Activated CD4-positive, alpha-beta T cell treated with anti-CD3 and anti-CD28 coated beads for 48 hours (primary cell): ENCODE data around the gene PDE1C.

Experiments used
- DNase-seq: peaks from one replicate; pipeline ENCODE4 v3.0.0-alpha.2; 2020

PDE1C gene

GRCh38 chr7:31986878-31987518, 83.2 kb downstream of the PDE1C start:
- DNase-seq: no peak

DNA sequence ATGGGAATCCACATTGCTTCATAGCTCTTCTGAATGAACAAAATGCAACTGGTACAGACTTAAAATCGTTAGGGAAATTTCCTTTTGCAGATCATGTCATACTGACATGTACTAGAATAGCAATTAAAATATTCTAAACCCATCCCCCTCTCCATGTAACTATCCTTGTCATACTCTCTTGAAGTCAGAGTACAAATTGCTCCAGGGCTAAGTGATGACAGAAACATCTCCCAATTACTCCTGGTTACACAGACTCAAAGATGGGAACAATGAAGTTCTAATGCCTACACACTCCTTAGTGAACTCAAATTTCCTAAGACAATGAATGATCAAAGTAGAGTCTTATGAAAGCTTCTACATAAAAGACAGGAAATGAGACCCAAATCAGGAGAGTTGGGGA, 87.2 kb downstream of the PDE1C start:
- DNase-seq: no peak

- DNase-seq: no peak
Measured at GRCh38 chr7:31981874-31982390, 88.3 kb downstream of the PDE1C start.

- DNase-seq: no peak
Measured at GRCh38 chr7:31979690-31980330, 90.4 kb downstream of the PDE1C start.

DNA sequence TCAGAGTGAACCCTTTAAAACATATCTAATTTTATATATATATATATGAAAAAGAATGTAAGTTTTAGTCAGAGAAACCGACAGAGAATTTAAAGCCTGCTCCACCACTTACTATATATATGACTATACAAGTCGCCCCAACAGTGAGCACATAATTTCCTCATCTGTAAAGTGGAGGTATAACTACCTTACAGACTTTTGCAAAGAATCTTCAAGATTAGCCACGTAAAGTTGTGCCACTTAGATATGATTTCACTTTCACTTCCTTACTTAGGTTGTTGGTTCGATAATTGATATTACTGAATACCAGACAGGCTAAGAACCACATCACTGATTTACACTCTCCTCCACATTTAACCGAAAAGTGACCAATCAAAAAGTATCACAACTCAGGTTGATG, 94.7 kb downstream of the PDE1C start:
- no peak for DNase-seq

- DNase-seq: no peak
Measured at GRCh38 chr7:31974351-31974750, 95.9 kb downstream of the PDE1C start.

GRCh38 chr7:31971049-31971667, 99.0 kb downstream of the PDE1C start:
- DNase-seq: no peak

GRCh38 chr7:31970501-31970900, 99.7 kb downstream of the PDE1C start:
- DNase-seq: no peak

DNA sequence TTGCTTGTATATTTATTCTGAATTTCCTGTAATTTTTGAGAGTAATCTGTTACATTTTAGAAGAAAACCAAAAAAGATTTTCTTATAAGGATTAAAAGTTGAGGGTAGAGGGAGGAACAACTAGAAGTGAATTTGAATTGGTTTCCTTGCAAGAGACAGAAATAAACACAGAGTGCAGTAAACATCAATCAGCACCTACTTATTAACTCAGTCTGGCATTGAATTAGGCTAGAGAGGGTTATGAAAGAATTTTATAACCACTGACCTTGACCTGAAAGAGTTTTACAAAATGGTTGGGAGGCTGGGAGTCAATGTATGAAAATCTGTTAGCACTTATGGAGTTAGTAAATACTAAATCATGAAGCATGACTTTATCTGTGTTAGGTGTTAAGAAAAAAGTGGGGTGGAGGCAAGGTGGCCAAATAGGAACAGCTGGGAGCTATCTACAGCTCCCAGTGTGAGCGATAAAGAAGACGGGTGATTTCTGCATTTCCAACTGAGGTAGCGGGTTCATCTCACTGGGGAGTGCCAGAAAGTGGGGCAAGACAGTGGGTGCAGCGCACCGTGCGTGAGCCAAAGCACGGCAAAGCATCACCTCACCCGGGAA, 106.5 kb downstream of the PDE1C start:
- no peak for DNase-seq

DNA sequence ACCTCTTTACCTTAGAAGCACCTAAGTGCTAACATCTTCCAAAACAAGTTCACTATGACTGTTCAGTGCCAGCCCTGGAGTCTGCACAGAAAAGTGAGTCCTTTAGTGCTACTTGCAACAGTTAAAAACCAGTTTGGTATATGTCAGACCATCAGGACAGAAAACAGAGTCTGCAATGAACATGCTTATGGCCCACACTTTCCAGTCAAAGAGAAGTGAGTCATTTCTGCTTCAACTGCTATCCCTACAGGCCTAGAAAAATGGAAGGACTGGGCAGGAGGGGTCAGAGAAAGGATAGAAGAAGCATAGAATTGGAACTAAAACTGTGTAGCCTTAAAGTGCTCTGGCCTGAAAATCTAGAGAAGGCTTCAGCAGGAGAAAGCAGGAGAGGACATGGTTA, 108.0 kb downstream of the PDE1C start:
- DNase-seq: no peak

GRCh38 chr7:31958226-31958625, 112.0 kb downstream of the PDE1C start:
- DNase-seq: no peak

DNA sequence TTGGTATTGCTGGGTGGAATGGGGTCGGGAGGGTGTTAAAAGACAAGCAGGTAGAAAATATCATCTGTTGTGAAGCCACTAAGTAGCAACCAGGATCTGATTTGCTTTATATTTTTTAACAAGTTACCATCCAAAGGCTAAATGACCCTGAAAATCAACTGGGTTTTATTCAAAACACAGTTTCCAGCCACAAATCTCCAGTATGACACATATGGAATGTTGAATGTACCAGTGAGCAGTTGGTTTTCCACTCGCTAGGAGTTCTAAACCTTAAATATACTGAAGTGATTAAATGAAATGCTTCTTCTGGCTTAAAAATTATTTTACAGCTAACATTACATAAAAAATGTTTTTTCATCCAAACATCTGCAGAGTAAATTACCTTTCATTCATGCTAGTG, 112.5 kb downstream of the PDE1C start:
- DNase-seq: no peak

GRCh38 chr7:31957090-31957720, 113.0 kb downstream of the PDE1C start:
- no peak for DNase-seq

- no peak for DNase-seq
Measured at GRCh38 chr7:31955641-31956040, 114.6 kb downstream of the PDE1C start.

- no peak for DNase-seq
Measured at GRCh38 chr7:31955021-31955420, 115.2 kb downstream of the PDE1C start.

DNA sequence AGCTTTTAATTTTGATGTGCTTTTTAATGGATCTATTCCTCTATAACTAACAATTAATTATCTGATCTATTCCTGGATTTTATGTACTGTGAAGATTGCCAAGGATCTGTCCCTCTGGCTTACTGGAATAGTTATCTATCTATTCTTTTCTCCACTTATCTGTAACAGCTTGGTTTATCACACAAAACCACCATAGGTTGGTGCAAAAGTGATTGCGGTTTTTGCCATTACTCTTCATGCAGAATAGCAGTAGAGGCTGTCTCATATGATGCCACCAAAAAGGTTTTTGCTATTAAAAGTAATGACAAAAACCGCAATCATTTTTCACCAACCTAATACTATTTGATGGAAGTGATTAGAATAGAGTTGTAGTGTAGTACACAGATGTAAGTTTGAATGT, 115.7 kb downstream of the PDE1C start:
- DNase-seq: no peak

DNA sequence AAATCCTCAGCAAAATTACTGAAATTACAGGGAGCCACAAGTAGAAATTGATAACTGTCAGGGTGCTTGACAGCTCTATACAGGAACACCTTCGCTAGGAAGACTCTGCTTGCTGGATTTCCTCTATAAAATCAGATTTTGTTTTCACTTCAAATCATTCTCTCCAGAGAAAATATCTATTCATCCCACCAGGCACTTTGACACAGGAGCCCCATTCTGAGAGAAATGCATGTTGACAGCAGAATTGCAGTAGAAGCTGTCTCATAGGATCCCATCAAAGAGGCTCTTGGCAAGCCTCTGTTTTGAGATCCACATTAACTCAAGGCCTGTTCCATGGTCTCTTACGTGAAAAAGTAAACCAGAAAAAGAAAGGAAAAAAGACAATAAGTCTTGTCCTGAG, 116.8 kb downstream of the PDE1C start:
- DNase-seq: no peak

- DNase-seq: no peak
Measured at GRCh38 chr7:31950091-31950755, 120.0 kb downstream of the PDE1C start.

GRCh38 chr7:31948029-31948428, 122.2 kb downstream of the PDE1C start:
- no peak for DNase-seq

DNA sequence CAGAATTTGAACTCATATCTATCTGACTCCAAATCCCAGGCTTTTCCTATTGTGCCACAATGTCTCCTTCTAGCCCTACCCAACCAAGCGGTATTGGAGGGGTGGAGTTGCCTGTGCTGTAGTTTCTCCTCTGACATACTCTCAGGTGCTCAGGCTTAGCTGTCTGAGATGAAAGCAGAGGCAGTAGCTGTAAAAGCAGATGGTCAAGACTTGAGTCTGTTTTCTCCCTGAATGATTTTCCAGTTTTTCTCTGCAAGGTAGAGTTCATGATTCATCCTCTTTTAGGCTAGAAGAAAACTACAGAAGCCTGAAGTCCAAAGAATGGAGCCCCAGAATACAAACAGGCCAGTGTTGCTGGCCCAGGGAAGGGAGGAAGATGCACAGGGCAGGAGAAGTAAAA, 130.0 kb downstream of the PDE1C start:
- no peak for DNase-seq

DNA sequence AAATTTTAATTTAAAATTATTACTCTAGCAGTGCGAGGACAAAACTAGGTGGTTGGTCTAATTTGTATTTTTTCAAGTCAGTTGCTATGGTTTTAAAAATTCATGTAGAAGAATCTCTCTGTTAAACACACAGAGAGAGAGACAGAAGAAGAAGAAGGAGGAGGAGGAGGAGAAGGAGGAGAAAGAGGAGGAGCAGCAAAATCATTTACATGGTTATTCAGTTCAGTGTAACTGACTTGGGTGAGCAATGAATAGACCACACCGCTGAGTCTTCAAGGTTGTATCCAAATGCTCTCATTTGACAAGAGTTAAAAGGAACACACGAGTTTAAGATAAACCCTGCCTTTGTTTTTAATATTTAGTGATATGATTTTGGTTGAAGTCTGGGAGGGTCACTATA, 131.1 kb downstream of the PDE1C start:
- DNase-seq: no peak

DNA sequence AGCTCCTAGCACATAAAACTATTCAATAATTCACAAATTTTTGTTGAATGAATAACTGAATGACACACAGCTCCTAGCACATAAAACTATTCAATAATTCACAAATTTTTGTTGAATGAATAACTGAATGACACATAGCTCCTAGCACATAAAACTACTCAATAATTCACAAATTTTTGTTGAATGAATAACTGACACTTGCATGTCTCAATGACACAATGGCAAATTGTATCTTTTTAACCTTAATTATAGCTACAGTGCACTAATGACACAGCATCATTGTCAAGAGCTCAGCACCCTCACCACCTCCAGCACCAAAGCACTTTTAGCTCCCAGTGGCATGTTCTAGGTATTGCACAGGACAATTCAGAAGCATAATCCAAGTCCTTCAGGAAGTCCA, 131.6 kb downstream of the PDE1C start:
- no peak for DNase-seq

DNA sequence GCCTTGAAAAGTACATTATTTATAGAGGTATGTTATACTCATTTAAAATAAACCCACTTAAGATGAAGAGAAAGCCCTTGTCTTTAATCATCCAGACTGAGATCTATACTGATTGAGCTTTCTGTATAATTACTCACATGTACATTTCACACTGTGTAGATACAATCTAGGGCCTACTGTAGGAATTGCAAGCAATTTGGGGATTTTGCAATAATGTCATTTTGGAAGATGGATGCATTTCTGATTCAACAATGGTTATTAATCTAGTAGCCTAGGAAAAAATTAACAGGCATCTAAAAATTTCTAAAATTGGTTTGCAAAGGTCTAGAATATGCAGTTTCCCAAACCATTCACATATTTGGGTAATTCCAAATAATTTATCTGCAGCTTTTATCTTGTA, 132.2 kb downstream of the PDE1C start:
- DNase-seq: no peak
